ENCODE measurements around the gene CYTH1.

CYTH1 gene

DNA sequence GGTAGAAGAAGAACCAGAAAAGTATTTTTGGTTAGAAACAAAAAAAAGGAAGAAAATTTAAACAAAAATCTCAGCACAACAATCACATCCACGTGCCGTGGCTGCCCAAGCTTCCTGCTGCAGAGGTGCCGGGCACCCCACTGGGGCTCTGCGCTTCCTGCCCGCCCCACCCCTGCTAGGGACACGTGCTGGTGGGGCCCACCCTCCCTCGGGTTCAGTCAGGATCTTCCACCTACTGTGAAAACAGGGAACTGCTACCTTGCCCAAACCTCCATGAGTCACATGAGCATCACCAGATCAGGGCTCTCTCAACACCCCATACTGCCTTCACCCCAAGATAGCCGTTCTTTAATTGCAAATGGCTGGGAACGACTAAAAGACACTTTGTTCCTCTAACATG lies 24.4 kb upstream of the CYTH1 start:
- Histone ChIP-seq H3K4me3 (ENCODE audit: insufficient read depth, low read depth, low read length) (no peak overlapping the region), H3K4me1 (ENCODE audit: control insufficient read depth, insufficient read depth, low read length) (no peaks in the 10 kb centered on the region), H3K27ac (ENCODE audit: insufficient read depth, low read depth, low read length, poor library complexity, severe bottlenecking) (no peak overlapping the region), H3K27me3 (ENCODE audit: control insufficient read depth, insufficient read depth, low read length, poor library complexity, severe bottlenecking) (no peaks in the 10 kb centered on the region), H3K9me3 (ENCODE audit: control insufficient read depth, low read length) (no peaks in the 10 kb centered on the region), H3K36me3 (ENCODE audit: control insufficient read depth, insufficient read depth, low read length) (peaks cover 38% of the 10 kb centered on the region)
- WGBS, 2 experiments: 85 to 91% methylated on average over 9 of the region's 9 CpGs

DNA sequence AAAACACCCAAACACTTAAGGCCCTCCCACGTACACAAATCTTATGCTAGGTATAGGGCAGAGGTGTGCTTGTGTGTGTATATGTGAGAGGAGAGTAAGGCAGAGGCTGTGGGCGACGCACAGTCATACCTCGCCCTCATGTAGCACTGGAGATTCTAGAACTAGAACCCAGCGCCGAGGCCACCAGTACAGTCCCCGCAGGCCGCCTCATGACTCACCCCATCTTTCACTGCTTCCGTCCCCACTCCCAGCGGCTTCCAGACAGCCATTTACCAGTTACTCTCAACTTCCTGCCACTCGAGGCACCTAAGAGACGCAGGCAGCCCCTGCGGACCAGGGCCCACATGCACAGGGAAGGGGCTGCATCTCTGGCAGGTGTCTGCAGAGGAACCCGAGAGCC lies 23.2 kb upstream of the CYTH1 start:
- Histone ChIP-seq H3K27ac (ENCODE audit: insufficient read depth, low read depth, low read length, poor library complexity, severe bottlenecking) (no peak overlapping the region), H3K36me3 (ENCODE audit: control insufficient read depth, insufficient read depth, low read length) (peaks cover 33% of the 10 kb centered on the region), H3K4me1 (ENCODE audit: control insufficient read depth, insufficient read depth, low read length) (no peaks in the 10 kb centered on the region), H3K9me3 (ENCODE audit: control insufficient read depth, low read length) (no peaks in the 10 kb centered on the region), H3K4me3 (ENCODE audit: insufficient read depth, low read depth, low read length) (no peak overlapping the region), H3K27me3 (ENCODE audit: control insufficient read depth, insufficient read depth, low read length, poor library complexity, severe bottlenecking) (no peaks in the 10 kb centered on the region)
- 94 to 96% methylated on average over 14 of the region's 14 CpGs for WGBS, 2 experiments

DNA sequence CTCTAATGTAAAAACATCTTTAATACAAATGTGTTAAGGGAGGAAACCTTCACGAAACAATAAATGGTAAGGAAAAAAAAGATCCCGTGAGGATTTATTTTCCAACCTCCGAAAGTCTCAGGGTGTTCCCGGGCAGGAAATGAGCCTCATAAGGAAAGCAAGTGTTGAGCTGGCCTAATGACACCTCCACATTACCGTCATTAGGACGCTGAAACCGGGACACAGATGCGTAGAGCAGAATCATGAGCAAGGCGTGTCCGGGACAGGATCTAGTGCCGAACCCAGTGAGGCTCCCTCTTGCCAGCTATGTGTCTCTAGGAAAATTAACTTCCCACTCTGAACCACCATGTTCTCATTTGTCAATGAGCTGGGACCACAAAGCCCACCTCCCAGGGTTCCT lies 22.7 kb upstream of the CYTH1 start:
- Histone ChIP-seq H3K9me3 (ENCODE audit: control insufficient read depth, low read length) (no peaks in the 10 kb centered on the region), H3K36me3 (ENCODE audit: control insufficient read depth, insufficient read depth, low read length) (peaks cover 28% of the 10 kb centered on the region), H3K27ac (ENCODE audit: insufficient read depth, low read depth, low read length, poor library complexity, severe bottlenecking) (no peak overlapping the region), H3K27me3 (ENCODE audit: control insufficient read depth, insufficient read depth, low read length, poor library complexity, severe bottlenecking) (no peaks in the 10 kb centered on the region), H3K4me1 (ENCODE audit: control insufficient read depth, insufficient read depth, low read length) (no peaks in the 10 kb centered on the region), H3K4me3 (ENCODE audit: insufficient read depth, low read depth, low read length) (no peak overlapping the region)
- WGBS, 2 experiments: 96 to 97% methylated on average over 11 of the region's 11 CpGs

DNA sequence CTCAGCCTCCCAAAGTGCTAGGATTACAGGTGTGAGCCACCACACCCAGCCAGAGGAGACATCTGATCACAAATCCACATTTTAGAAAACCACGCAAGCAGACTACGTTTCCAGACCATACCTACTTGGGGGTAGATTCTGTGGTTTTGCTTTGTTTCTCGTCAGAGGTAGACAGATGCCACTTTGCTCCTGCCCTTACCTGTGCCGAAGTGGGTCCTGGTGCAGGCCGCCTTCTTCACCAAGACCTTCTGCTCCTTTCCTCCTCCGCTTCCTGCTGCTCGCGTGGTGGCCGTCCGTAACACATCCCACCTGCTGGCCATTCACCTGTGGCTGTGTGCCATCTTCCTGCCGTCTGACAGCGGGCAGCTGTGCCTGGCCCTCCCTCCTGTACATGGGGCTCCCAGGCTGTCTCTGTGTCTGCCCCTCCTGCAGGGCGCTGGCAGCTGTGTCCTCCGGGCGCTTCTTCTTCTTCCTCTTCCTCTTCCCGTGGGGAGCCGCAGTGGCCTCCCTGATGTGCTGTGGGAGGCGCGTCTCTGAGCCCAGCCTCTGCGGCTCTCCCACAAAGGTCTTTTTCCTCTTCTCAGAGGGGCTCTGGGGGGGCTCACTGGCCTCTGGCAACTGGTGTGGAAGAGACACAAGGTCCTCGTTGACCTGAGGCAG lies 21.2 kb upstream of the CYTH1 start:
- Histone ChIP-seq H3K27ac (ENCODE audit: insufficient read depth, low read depth, low read length, poor library complexity, severe bottlenecking) (no peak overlapping the region), H3K36me3 (ENCODE audit: control insufficient read depth, insufficient read depth, low read length) (peaks cover 23% of the 10 kb centered on the region)

DNA sequence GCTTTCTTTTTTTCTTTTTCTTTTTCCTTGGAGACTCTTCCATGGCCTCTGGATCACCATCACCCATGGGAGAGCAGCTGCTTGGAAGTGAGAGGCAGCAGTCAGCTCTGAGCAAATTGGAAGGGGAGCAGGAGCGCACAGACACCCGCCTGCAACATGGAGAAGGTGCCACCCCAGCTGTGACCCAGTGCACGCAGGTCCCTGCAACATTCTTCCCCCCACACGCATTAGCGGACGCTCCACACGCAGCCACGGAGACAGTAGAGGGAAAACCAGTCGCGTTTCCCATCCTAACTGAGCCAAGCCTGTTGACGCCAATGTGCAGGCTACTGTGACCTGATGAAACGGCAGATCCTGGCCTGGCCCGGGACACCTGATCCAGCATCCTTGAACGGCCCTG lies 20.4 kb upstream of the CYTH1 start:
- no peaks in the 10 kb centered on the region for H3K4me1 ChIP-seq (ENCODE audit: control insufficient read depth, insufficient read depth, low read length)
- no peaks in the 10 kb centered on the region for H3K27me3 ChIP-seq (ENCODE audit: control insufficient read depth, insufficient read depth, low read length, poor library complexity, severe bottlenecking)
- peaks cover 27% of the 10 kb centered on the region for H3K36me3 ChIP-seq (ENCODE audit: control insufficient read depth, insufficient read depth, low read length)
- H3K27ac ChIP-seq (ENCODE audit: insufficient read depth, low read depth, low read length, poor library complexity, severe bottlenecking): no peak overlapping the region
- no peak overlapping the region for H3K4me3 ChIP-seq (ENCODE audit: insufficient read depth, low read depth, low read length)
- H3K9me3 ChIP-seq (ENCODE audit: control insufficient read depth, low read length): no peaks in the 10 kb centered on the region
- 96% methylated on average over 14 of the region's 14 CpGs for WGBS, 2 experiments

More for the DNA sequence above, 21.2 kb upstream of the CYTH1 start:
- H3K4me1 ChIP-seq (ENCODE audit: control insufficient read depth, insufficient read depth, low read length): no peaks in the 10 kb centered on the region
- WGBS, 2 experiments: 93 to 94% methylated on average over 21 of the region's 21 CpGs
- H3K4me3 ChIP-seq (ENCODE audit: insufficient read depth, low read depth, low read length): no peak overlapping the region
- no peaks in the 10 kb centered on the region for H3K9me3 ChIP-seq (ENCODE audit: control insufficient read depth, low read length)
- no peaks in the 10 kb centered on the region for H3K27me3 ChIP-seq (ENCODE audit: control insufficient read depth, insufficient read depth, low read length, poor library complexity, severe bottlenecking)

DNA sequence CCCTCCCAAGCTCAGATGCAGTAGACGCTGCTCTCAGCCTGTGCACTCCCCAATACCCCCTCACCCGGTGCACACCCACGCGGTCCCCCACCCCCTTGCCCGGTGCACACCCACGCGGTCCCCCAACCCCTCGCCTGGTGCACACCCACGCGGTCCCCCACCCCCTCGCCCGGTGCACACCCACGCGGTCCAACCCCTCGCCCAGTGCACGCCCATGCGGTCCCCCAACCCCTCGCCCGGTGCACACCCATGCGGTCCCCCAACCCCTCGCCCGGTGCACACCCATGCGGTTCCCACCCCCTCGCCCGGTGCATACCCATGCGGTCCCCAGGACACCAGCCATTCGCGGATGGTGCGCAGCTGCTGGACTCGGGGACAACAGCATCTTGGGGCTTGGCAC lies 19.9 kb upstream of the CYTH1 start:
- WGBS, 2 experiments: 91 to 93% methylated on average over 30 of the region's 30 CpGs
- no peaks in the 10 kb centered on the region for H3K27me3 ChIP-seq (ENCODE audit: control insufficient read depth, insufficient read depth, low read length, poor library complexity, severe bottlenecking)
- peaks cover 32% of the 10 kb centered on the region for H3K36me3 ChIP-seq (ENCODE audit: control insufficient read depth, insufficient read depth, low read length)
- H3K27ac ChIP-seq (ENCODE audit: insufficient read depth, low read depth, low read length, poor library complexity, severe bottlenecking): no peak overlapping the region
- H3K4me1 ChIP-seq (ENCODE audit: control insufficient read depth, insufficient read depth, low read length): no peaks in the 10 kb centered on the region
- no peak overlapping the region for H3K4me3 ChIP-seq (ENCODE audit: insufficient read depth, low read depth, low read length)
- no peaks in the 10 kb centered on the region for H3K9me3 ChIP-seq (ENCODE audit: control insufficient read depth, low read length)

DNA sequence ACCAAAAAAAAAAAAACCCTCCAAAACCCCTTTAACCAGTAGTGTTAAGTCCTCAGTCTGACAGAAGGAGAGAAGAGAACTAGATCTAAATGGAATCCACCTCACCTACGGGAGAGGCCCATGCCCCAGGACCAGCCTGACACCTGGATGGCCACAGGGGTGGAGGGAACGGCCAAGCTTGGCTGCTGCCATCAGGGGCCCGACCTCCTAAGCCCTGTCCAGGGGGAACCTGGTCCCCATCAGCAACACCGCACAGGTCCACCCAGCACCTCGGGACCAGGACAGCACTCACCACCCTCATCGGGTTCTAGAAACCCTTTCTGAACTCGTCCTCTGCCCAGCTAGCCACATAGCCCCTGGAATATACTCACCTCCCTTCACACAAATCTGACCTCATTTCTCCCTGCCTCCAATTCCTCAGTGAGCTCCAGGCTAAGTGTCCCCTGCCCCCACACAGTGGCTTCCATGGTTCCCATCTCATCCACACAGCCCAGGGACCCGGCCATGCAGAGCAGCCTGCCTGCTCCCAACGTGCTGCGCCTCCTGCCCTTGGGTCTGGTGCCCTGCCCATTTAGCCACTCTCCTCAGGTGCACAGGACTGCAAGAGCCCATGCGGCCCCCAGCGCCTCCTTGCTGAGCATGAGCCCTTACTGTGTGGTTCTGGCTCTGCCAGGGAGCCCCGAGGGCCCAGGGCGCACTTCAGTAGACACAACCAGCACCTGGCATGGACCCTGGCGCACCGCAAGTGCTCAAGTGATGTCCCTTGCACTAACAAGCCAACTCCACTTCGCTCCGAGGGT lies 18.3 kb upstream of the CYTH1 start:
- H3K9me3 ChIP-seq (ENCODE audit: control insufficient read depth, low read length): no peaks in the 10 kb centered on the region
- no peak overlapping the region for H3K27ac ChIP-seq (ENCODE audit: insufficient read depth, low read depth, low read length, poor library complexity, severe bottlenecking)
- no peaks in the 10 kb centered on the region for H3K27me3 ChIP-seq (ENCODE audit: control insufficient read depth, insufficient read depth, low read length, poor library complexity, severe bottlenecking)
- 91 to 93% methylated on average over 18 of the region's 18 CpGs for WGBS, 2 experiments
- peaks cover 28% of the 10 kb centered on the region for H3K36me3 ChIP-seq (ENCODE audit: control insufficient read depth, insufficient read depth, low read length)
- H3K4me3 ChIP-seq (ENCODE audit: insufficient read depth, low read depth, low read length): no peak overlapping the region
- H3K4me1 ChIP-seq (ENCODE audit: control insufficient read depth, insufficient read depth, low read length): no peaks in the 10 kb centered on the region

DNA sequence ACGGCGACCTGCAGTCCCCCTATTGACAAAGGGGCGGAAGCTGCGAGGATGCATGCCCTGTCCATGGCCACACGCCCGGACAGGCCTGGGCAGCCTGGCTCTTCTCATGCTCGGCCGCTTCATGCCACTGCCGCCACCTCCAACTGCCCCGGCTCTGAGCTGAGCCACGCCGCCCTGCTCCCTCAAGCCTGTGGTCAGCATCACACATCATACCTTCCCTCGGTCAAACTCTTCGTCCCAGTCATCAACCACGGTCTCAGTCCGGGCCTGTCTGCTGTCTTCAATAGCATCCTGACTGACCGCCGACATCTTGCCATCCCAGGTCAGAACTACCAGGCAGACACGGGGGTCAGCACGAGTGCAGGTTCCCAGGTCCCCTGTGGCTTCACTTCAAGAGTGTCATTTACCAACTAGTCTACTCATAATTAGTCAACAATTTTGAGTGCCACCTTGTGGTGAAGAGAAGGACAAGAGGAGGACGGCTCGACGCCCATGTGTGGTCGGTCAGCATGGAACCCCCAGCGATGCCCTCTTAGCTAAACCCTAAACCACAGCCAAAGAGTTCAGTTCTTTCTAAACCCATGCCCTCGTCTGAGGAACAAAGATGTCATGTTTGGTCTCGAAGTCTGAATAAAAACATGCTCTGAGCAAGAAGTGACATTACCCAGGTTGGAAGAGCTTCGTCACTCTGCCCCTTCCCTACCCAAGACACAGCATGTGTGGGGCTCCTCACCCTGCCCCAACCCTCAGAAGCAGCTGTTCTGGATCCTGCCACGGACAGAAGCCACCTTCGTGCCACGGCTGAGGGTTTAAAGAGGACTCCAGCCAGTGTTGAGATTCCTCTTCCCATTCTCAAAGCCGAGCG lies 16.9 kb upstream of the CYTH1 start:
- H3K4me3 ChIP-seq (ENCODE audit: insufficient read depth, low read depth, low read length): no peak overlapping the region
- WGBS, 2 experiments: 93 to 95% methylated on average over 33 of the region's 33 CpGs

DNA sequence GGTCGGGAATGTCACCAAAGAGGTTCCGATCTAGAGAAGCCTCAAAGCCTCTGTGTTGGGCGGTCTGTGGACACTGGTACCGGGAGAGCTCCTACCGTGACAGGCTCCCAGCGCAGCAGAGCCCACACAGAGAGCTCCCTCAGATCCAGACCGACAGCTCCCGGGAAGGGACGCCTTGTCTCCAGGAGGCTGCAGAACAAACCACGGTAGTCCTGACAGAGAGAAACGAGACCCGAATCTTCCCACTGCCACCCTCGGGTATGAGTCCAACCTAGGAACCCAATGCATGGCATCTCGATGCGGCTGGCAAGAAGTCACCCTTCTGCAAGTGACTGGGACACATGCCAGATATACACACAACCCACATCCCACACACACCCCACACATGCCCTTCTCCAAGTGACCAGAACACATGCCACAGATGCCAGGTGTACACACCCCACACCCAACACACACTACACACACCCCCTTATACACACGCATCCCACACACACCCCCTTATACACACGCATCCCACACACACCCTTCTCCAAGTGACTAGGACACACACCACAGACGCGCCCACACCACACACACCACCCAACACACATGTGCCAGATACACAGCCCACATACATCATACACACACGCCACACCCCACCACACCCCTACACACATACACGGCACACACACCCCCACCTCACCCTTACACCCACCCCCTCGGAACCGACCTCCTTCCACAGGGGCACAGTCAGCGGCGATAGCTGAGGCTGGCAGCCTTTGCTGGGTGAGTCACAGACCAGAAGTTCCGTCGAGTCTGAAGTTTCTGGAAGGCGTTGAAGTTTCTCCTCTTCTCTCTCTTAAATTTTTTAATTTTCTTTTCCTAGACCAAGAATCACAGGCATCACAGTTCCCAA lies 15.9 kb upstream of the CYTH1 start:
- no peak overlapping the region for H3K27ac ChIP-seq (ENCODE audit: insufficient read depth, low read depth, low read length, poor library complexity, severe bottlenecking)
- H3K9me3 ChIP-seq (ENCODE audit: control insufficient read depth, low read length): no peaks in the 10 kb centered on the region
- WGBS, 2 experiments: 92 to 94% methylated on average over 28 of the region's 28 CpGs
- H3K36me3 ChIP-seq (ENCODE audit: control insufficient read depth, insufficient read depth, low read length): peaks cover 21% of the 10 kb centered on the region
- H3K4me1 ChIP-seq (ENCODE audit: control insufficient read depth, insufficient read depth, low read length): no peaks in the 10 kb centered on the region
- H3K4me3 ChIP-seq (ENCODE audit: insufficient read depth, low read depth, low read length): no peak overlapping the region
- H3K27me3 ChIP-seq (ENCODE audit: control insufficient read depth, insufficient read depth, low read length, poor library complexity, severe bottlenecking): no peaks in the 10 kb centered on the region

More for the DNA sequence above, 16.9 kb upstream of the CYTH1 start:
- Histone ChIP-seq H3K27ac (ENCODE audit: insufficient read depth, low read depth, low read length, poor library complexity, severe bottlenecking) (no peak overlapping the region), H3K4me1 (ENCODE audit: control insufficient read depth, insufficient read depth, low read length) (no peaks in the 10 kb centered on the region), H3K9me3 (ENCODE audit: control insufficient read depth, low read length) (no peaks in the 10 kb centered on the region), H3K36me3 (ENCODE audit: control insufficient read depth, insufficient read depth, low read length) (peaks cover 28% of the 10 kb centered on the region), H3K27me3 (ENCODE audit: control insufficient read depth, insufficient read depth, low read length, poor library complexity, severe bottlenecking) (no peaks in the 10 kb centered on the region)

Data from ectodermal cell (in vitro differentiated cells).